ENCODE results near the gene PPP4R2.

The PPP4R2 gene

DNA sequence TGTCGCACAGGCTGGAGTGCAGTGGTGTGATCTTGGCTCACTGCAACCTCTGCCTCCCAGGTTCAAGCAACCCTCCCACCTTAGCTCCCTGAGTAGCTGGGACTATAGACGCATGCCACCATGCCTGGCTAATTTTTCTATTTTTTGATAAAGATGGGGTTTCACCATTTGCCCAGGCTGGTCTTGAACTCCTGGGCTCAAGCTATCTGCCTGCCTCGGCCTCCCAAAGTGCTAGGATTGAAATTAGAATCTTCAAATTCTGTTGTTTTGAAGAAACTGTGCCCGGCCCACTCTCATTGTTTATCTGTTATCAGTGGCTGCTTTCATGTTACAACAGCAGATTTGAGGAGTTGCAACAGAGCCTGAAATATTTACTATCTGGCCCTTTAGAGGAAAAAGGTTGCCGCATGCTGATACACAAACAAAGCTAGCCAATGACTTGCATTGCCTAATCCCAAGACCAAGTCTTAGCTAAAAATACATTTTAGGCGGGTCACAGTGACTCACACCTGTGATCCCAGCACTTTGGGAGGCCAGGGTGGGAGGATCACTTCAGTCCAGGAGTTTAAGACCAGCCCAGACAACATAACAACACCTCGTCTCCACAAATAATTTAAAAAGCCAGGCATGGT lies 43.2 kb upstream of the PPP4R2 start:
- DNase-seq (ENCODE audit: low read depth), result no peak
- no peak overlapping the region for H3K4me3 ChIP-seq (ENCODE audit: low read depth, low read length)
- TF ChIP-seq, protein P1, sequence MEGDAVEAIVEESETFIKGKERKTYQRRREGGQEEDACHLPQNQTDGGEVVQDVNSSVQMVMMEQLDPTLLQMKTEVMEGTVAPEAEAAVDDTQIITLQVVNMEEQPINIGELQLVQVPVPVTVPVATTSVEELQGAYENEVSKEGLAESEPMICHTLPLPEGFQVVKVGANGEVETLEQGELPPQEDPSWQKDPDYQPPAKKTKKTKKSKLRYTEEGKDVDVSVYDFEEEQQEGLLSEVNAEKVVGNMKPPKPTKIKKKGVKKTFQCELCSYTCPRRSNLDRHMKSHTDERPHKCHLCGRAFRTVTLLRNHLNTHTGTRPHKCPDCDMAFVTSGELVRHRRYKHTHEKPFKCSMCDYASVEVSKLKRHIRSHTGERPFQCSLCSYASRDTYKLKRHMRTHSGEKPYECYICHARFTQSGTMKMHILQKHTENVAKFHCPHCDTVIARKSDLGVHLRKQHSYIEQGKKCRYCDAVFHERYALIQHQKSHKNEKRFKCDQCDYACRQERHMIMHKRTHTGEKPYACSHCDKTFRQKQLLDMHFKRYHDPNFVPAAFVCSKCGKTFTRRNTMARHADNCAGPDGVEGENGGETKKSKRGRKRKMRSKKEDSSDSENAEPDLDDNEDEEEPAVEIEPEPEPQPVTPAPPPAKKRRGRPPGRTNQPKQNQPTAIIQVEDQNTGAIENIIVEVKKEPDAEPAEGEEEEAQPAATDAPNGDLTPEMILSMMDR (IDR thresholded peaks at IDR 0.05; ENCODE audit: control insufficient read depth, extremely low read depth, insufficient read depth), result no peak

DNA sequence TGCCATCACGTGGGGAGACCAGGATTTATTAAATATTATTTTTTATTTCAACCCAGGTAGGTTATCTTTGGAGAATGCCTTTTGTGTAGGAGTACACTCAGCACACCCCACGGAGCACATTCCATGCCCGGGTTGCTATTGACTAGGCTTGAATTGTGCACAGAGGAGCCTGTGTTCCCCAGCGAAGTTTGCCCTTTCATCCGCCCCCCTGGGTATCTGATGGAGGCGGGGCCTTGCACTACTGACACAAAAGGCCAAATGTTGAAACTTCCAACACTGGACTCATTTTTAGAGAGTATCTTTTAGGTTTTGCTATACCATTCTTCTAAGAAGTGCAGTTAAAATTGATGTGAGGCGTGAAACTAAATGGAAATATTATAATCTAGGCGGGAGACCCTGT lies 39.3 kb upstream of the PPP4R2 start:
- DNase-seq (ENCODE audit: low read depth), result no peak
- TF ChIP-seq, protein P1 (IDR thresholded peaks at IDR 0.05; ENCODE audit: control insufficient read depth, extremely low read depth, insufficient read depth), result no peak
- no peak overlapping the region for H3K4me3 ChIP-seq (ENCODE audit: low read depth, low read length)

DNA sequence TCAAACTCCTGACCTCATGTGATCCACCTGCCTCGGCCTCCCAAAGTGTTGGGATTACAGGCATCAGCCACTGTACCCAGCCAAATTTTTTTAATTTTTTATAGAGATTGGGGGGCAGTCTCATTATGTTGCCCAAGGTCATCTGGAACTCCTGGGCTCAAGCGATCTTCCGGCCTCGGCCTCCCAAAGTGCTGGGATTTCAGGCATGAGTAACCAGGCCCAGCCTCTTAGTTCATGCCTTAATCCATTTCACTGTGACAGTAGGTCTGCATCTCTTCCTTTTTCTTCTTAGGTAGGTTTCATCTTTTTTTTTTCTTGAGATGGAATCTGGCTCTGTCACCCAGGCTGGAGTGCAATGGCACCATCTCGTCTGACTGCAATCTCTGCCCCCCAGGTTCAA lies 37.3 kb upstream of the PPP4R2 start:
- H3K4me3 ChIP-seq (ENCODE audit: low read depth, low read length), result no peak overlapping the region
- TF ChIP-seq, protein P1 (IDR thresholded peaks at IDR 0.05; ENCODE audit: control insufficient read depth, extremely low read depth, insufficient read depth), result no peak
- DNase-seq (ENCODE audit: low read depth), result no peak

DNA sequence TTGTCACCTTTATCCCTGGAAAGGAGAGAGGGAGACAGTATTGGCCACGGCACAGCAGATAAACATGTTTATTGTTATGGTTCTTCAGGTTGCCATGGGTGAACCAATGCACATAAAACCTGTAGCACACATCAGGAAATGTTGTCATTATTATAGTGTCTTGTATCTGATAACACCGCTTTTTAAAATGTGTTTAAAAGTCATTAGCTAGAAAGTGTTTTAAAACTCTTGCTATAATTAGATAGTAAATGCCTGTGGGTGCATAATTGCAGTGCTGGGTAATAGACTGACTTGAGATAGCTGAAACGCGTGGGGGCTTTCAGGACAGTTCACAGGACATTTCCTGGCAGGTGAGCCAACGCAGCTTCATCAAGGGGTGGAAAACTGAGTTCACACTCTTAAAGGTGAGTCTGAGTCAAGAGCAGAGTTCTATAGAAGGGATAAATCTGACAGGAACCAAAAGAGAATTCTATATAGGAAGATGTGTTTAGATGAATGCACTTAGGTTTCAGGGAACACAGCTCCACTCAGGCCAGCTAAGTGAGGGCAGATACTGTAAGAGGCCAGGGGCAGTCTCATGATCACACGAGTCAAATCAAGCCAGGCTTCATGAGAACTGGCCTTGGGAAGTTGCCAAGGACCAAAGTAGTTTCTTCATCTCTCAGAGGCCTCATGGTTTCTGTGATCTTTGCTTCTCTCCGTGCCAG lies 35.6 kb upstream of the PPP4R2 start:
- no peak overlapping the region for H3K4me3 ChIP-seq (ENCODE audit: low read depth, low read length)
- TF ChIP-seq, protein P1 (IDR thresholded peaks at IDR 0.05; ENCODE audit: control insufficient read depth, extremely low read depth, insufficient read depth), result no peak
- peak; percentile 56 for DNase-seq (ENCODE audit: low read depth)

DNA sequence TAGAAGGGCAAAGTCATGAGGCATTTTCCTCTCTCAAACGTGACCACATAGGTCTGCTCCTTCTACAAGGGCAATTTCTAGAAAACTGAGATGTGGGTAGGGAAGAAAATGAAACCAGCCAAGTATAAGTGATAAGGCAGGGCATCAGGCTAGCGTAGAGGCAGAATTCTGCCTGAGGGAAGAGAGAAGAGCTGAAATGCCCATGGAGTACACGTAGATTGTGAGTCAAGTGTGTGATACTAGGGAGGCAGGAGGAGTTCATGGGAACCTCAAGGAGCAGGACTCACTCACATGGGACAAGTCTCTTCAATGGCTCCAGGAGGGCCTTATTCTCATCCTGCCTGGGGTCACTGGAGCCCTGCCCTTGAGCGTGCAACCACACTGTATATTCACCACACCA lies 34.9 kb upstream of the PPP4R2 start:
- no peak for DNase-seq (ENCODE audit: low read depth)
- TF ChIP-seq, protein P1 (IDR thresholded peaks at IDR 0.05; ENCODE audit: control insufficient read depth, extremely low read depth, insufficient read depth), result no peak
- no peak overlapping the region for H3K4me3 ChIP-seq (ENCODE audit: low read depth, low read length)

DNA sequence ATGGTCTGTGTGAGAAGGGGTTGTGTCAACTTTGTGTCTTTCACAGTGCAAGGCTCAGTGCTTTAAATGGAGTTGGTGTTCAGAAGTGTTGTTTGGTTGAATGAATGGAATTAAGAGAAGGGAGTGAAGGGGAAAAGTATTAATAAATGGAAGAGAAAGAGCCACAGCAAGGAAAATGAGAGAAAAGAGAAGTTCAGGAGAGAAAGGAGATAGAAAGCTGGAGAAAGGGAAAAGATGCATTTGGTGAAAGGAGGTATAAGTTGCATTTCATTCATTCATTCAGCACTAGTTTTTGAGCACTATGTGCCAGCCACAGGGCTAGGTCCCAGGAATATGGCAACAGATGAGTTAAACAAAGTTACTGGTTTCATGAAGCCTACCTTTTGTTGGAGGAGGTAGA lies 34.3 kb upstream of the PPP4R2 start:
- no peak for DNase-seq (ENCODE audit: low read depth)
- H3K4me3 ChIP-seq (ENCODE audit: low read depth, low read length), result no peak overlapping the region
- TF ChIP-seq, protein P1 (IDR thresholded peaks at IDR 0.05; ENCODE audit: control insufficient read depth, extremely low read depth, insufficient read depth), result no peak
